ENCODE data around the gene SPDYE1. TPM values are rescaled to one million over a fixed set of nuclear protein-coding genes. Genes with fewer than 3 reads are reported as not detected.

The SPDYE1 gene
- total and polyA plus RNA-seq, 8 donors = 1.4 to 2.5 (median 1.8) TPM; not detected in 2

DNA sequence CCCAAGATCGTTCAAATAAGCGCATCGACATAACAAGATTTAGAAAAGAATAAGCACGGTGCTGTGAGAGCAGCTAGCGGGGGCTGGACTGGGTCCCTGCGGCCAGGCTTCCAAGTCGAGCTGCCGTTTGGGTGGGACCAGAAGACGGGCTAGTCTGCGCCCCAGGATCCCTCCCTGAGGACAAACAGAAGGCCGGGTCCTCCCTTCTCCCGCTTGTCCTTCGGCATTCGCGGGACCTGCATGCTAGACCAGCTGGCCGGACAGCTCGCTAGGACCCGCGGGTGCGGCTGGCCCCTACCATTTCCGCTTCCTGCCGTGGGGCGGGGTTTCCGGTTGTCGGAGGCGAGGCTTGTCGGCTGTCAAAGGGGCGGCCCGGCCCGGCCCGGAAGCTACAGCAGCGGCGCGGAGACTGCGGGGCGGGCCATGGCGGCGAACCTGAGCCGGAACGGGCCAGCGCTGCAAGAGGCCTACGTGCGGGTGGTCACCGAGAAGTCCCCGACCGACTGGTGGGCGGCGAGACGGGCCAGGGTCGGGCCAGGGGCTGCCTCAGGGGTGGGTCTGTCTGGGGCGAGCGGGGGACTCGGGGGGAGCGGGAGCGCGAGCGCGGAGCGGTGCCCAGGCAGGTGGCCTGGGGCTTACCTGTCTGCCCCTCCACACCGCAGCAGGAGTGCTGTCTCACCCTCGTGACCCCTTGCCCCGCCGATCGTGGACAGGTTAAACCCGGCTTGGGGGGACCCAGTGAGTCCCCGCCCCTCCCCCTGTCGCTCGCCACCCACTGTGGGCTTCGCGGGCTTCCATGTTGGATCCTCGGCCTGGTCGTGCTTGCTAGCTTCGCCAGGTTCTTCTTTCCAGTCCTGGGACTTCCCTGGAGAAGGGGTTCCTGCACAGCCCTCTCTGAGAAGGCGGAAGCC lies 46.9 kb downstream of the SPDYE1 start, which contains the start of gene DBNL:
Gene DBNL, plus strand, starts transcription at position 388 of the 911 bp plus-strand sequence. Its CDS starts 36 bp downstream, at position 424.
- TF ChIP-seq, protein P1, sequence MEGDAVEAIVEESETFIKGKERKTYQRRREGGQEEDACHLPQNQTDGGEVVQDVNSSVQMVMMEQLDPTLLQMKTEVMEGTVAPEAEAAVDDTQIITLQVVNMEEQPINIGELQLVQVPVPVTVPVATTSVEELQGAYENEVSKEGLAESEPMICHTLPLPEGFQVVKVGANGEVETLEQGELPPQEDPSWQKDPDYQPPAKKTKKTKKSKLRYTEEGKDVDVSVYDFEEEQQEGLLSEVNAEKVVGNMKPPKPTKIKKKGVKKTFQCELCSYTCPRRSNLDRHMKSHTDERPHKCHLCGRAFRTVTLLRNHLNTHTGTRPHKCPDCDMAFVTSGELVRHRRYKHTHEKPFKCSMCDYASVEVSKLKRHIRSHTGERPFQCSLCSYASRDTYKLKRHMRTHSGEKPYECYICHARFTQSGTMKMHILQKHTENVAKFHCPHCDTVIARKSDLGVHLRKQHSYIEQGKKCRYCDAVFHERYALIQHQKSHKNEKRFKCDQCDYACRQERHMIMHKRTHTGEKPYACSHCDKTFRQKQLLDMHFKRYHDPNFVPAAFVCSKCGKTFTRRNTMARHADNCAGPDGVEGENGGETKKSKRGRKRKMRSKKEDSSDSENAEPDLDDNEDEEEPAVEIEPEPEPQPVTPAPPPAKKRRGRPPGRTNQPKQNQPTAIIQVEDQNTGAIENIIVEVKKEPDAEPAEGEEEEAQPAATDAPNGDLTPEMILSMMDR (IDR thresholded peaks at IDR 0.05) = no peak
- H3K4me1 ChIP-seq = peaks cover 17 to 63% of the 10 kb centered on the region in 2 donors
- DNase-seq = peak; percentile 84 to 100 (median 93)

DNA sequence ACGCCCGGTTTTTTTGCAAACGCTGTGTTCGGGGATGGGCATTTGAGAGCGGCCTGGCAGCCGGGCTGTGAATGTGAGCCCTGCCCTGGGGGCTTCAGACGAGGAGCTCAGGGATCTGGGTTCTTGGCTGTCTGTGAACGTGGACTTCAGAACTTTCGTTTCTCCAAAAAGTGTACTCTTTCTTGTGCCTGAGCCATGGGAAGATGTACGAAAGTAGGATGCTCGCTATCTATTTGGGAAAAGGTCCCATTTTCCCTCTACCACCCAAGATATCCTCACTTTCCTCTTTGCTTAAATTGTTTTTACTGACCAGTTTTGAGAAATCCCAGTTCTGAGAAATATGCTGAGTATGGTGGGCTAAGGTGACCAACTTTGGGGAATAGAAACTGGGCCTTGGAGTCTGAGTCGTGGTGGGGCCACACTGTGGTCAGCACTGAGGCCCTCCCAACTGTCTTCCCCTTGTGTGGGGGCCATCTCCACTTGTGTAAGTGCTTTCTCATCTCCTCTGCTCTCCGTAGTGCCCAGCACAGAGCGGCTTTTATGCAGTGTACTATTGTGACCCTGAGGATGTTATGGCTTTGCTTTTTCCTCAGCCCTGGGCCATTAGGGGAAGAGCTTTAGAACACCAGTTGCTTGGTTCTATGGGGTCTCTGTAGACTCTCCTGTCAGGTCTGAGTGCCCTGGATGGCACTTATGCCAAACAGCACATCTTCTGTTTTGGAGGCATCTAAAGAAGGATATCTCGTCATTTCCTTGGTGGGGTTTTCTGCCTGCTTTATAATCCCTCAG lies 47.7 kb downstream of the SPDYE1 start:
- DNase-seq = no peak
- H3K4me3 ChIP-seq = peak overlapping the region; percentile 90 to 100
- intact Hi-C loops (cut with DNase I) = no loop called here
- no peak for ATAC-seq
- peak overlapping the region; percentile 92 to 98 for H3K27ac ChIP-seq
- H3K27me3 ChIP-seq = no peaks in the 10 kb centered on the region
- peaks cover 17 to 67% of the 10 kb centered on the region in 2 donors for H3K4me1 ChIP-seq
- H3K9me3 ChIP-seq = no peaks in the 10 kb centered on the region
- TF ChIP-seq, protein P1 (IDR thresholded peaks at IDR 0.05) = no peak
- peaks cover 0 to 24% of the 10 kb centered on the region in 2 donors for H3K36me3 ChIP-seq

More for the DNA sequence above, 46.9 kb downstream of the SPDYE1 start, which contains the start of gene DBNL:
- H3K27ac ChIP-seq = peak within 1 kb of the TSS; percentile 92 to 98
- H3K36me3 ChIP-seq = peaks cover 0 to 15% of the 10 kb centered on the region in 2 donors
- H3K9me3 ChIP-seq = no peaks in the 10 kb centered on the region
- peak within 1 kb of the TSS; percentile 90 to 100 for H3K4me3 ChIP-seq
- intact Hi-C loops (cut with DNase I) = no loop called here
- ATAC-seq = peak; percentile 92
- no peaks in the 10 kb centered on the region for H3K27me3 ChIP-seq

DNA sequence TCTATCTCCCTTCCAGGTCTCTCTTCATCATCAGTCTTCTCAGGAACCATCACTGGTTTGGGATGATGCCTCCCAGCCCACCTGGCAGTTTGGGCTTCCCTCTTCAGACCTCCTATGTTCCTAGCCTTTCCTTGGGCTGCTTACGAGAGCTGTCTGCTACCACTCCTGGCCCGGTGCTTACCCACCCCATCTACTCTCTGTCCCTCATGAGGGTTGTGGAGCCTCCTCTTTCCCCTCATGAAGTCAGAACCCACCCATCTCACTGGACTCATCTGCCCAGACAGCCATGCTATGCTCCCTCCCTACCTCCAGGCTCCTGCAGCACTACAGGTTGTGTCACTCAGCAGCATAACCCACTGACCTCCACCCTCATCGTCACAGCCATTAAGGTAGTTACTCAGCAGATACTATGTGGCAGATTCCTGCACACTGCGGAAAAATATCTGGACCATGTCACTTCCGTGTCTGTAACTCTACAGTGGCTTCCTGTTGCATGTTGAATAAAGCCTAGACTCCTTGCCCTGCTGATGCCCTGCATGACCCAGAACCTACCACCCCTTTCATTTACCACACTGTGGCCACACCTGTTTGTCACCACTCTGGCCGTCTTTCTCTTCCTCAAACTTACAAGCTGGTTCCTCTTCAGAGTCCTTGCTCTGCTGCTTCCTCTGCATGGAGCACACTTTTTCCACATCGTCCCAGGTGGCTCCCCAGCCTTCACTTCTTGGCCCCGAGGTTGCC lies 48.8 kb downstream of the SPDYE1 start:
- H3K4me1 ChIP-seq = peaks cover 17 to 66% of the 10 kb centered on the region in 2 donors
- H3K4me3 ChIP-seq = peak overlapping the region in 1 of 2 donors; percentile 90
- intact Hi-C loops (cut with DNase I) = no loop called here
- TF ChIP-seq, protein P1 (IDR thresholded peaks at IDR 0.05) = no peak
- no peaks in the 10 kb centered on the region for H3K9me3 ChIP-seq
- H3K27ac ChIP-seq = peak overlapping the region in 1 of 2 donors; percentile 98
- no peaks in the 10 kb centered on the region for H3K27me3 ChIP-seq
- peak; percentile 3 for ATAC-seq
- peaks cover 0 to 34% of the 10 kb centered on the region in 2 donors for H3K36me3 ChIP-seq
- DNase-seq = peak in 1 of 4 donors; percentile 27

DNA sequence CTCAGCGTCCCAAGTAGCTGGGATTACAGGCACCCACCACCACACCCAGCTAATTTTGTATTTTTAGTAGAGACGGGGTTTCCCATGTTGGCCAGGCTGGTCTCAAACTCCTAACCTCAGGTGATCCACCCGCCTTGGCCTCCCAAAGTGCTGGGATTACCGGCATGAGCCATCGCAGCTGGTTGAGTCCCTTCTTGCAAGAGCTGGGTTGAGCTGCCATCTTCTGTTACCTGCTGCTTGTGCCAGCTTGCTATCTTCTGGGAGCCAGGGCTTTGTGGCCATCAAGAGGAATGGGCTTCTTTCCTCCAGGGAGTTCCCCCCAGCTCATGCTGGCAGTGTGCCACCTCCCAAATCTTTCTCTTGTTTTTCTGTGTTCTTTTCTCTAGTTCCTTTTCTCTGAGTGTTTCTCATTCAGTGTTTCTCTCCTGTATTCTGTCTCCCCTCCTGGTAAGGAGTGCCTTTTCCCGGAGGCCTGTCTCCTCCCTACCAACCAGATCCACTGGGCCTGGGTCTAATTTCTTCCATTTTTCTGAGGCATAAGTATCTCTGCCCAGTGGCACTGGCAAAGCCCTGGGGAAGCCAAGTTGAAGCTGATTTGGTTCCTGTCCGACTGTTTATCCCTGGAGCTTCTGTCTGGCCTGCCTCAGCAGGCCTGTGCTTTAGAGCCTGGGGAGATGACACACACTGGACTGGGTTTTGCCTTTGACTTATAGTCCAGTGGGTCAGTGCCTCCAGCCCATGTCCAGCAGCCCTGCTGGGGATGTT lies 50.5 kb downstream of the SPDYE1 start:
- Histone ChIP-seq H3K4me1 (peaks cover 17 to 76% of the 10 kb centered on the region in 2 donors), H3K36me3 (peaks cover 0 to 51% of the 10 kb centered on the region in 2 donors), H3K27me3 (no peaks in the 10 kb centered on the region), H3K4me3 (no peak overlapping the region), H3K27ac (no peak overlapping the region), H3K9me3 (no peaks in the 10 kb centered on the region)
- TF ChIP-seq, protein P1 (IDR thresholded peaks at IDR 0.05) = no peak
- intact Hi-C loops (cut with DNase I) = no loop called here
- DNase-seq (no peak), ATAC-seq (no peak)
